AG10803 (cell line): ENCODE results near the gene ZNF586.
"Not testable (repeated sequence)": the region's sequence is repeated elsewhere in the genome, so short reads cannot be mapped to it uniquely, and the experiment has no call there.

Experiments used
- DNase-seq: peaks from one replicate; pipeline ENCODE4 v3.0.0; 2010; ENCODE audit warnings: low read depth
- H3K4me3 ChIP-seq: 2 replicates; pipeline ENCODE4 v1.5.1; 2011; ENCODE audit warnings: mild to moderate bottlenecking, low read length, control low read depth
- TF ChIP-seq, protein P1 (sequence below): conservative IDR thresholded peaks from 2 replicates; pipeline ENCODE4 v1.5.1; 2011; ENCODE audit warnings: mild to moderate bottlenecking, low read length, control low read depth, inconsistent platforms

ZNF586 gene

DNA sequence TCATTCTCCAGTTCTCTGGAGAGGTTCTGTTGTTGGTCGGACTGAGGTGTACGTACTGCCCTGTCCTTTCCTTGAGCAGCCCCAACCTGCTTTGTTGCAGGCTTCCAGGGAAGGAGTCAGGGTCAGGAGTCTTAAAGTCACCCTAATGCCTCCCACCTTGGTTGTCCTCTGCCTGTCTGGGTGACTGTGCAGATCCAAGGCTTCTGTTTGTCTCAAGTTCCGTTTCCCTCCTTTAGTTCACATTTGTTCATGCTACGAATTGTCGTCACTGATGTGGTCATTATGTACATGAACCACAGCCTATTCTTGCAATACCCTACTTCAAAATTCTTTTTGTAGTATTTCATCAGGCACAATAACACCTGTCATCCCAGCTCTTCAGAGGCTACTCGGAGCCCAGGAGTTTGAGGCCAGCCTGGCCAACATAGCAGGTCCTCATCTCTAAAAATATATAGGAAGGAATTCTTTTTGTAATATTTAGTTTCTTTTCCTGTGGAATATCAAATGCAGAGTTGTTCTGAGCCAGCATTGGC is 7.4 kb downstream of the ZNF586 start:
- TF ChIP-seq, protein P1, sequence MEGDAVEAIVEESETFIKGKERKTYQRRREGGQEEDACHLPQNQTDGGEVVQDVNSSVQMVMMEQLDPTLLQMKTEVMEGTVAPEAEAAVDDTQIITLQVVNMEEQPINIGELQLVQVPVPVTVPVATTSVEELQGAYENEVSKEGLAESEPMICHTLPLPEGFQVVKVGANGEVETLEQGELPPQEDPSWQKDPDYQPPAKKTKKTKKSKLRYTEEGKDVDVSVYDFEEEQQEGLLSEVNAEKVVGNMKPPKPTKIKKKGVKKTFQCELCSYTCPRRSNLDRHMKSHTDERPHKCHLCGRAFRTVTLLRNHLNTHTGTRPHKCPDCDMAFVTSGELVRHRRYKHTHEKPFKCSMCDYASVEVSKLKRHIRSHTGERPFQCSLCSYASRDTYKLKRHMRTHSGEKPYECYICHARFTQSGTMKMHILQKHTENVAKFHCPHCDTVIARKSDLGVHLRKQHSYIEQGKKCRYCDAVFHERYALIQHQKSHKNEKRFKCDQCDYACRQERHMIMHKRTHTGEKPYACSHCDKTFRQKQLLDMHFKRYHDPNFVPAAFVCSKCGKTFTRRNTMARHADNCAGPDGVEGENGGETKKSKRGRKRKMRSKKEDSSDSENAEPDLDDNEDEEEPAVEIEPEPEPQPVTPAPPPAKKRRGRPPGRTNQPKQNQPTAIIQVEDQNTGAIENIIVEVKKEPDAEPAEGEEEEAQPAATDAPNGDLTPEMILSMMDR = no peak

DNA sequence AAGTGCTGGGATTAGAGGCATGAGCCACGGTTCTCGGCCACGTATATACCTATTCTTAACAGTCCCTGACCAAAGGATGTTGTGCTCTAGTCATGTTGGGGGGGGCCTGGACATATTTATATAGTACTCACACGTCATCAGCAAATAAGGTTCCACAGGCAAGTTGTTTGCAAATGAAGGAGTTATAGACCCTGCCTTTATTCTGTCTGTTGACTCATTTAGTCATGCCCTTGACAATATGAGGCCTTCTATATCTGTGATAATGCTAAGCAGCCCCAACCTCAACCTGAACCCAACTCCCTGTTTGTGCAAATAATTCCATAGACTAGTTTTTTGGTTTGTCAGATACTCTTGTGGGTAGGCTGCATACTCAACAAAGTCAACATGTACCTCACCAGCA is 8.9 kb downstream of the ZNF586 start:
- TF ChIP-seq, protein P1 = no peak
- no peak for DNase-seq

More for the DNA sequence above, 7.4 kb downstream of the ZNF586 start:
- no peak for DNase-seq
- H3K4me3 ChIP-seq = no peak overlapping the region

DNA sequence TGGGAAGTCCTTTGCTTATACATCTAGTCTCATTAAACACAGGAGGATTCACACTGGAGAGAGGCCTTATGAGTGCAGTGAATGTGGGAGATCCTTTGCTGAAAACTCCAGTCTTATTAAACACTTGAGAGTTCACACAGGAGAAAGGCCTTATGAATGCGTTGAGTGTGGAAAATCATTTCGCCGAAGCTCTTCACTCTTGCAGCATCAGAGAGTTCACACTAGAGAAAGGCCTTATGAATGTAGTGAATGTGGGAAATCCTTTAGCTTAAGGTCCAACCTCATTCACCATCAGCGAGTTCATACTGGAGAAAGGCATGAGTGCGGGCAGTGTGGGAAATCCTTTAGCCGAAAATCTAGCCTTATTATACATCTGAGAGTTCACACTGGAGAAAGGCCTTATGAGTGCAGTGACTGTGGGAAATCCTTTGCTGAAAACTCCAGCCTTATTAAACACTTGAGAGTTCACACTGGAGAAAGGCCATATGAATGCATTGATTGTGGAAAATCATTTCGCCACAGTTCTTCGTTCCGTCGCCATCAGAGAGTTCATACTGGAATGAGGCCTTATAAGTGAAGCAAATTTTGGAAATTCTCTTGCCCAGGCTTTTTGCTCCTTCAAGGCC is 9.9 kb downstream of the ZNF586 start:
- H3K4me3 ChIP-seq = no peak overlapping the region
- no peak for DNase-seq
- TF ChIP-seq, protein P1 = no peak

More for the DNA sequence above, 8.9 kb downstream of the ZNF586 start:
- H3K4me3 ChIP-seq = no peak overlapping the region

GRCh38 chr19:57786286-57786685 is 16.8 kb downstream of the ZNF586 start:
- H3K4me3 ChIP-seq = no peak overlapping the region
- DNase-seq = no peak
- TF ChIP-seq, protein P1 = no peak

- no peak overlapping the region for H3K4me3 ChIP-seq
- TF ChIP-seq, protein P1 = no peak
- DNase-seq = no peak
Observed at GRCh38 chr19:57786906-57787305, 17.4 kb downstream of the ZNF586 start.

DNA sequence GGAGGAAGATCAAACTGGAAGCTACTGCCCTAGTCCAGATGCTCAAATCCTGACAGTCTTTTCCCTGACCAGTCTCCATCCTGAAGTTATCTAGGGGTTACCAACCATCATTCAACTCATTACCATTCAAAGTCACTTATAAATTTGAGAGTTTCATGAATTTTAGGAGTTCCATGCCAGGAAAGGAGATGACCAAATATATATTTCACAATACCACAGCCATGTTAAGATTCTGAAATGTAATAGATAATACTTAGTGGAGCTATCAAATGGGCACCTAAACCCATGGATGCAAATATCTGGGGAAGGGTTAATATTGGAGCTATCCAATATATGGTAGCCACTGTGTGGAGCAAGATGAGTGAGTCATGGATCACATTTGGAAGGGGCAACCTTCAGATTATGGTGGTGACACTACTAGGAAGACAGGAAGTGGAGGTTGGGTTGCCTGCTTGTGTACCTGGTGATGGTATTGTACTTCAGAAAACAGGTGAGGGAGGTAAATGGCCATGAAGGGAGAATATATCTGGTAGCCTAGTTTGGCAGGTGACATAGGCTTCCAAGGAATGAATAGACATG is 18.7 kb downstream of the ZNF586 start:
- no peak overlapping the region for H3K4me3 ChIP-seq
- TF ChIP-seq, protein P1 = no peak
- DNase-seq = no peak

GRCh38 chr19:57789288-57789687 is 19.8 kb downstream of the ZNF586 start:
- H3K4me3 ChIP-seq = no peak overlapping the region
- no peak for DNase-seq
- TF ChIP-seq, protein P1 = no peak

DNA sequence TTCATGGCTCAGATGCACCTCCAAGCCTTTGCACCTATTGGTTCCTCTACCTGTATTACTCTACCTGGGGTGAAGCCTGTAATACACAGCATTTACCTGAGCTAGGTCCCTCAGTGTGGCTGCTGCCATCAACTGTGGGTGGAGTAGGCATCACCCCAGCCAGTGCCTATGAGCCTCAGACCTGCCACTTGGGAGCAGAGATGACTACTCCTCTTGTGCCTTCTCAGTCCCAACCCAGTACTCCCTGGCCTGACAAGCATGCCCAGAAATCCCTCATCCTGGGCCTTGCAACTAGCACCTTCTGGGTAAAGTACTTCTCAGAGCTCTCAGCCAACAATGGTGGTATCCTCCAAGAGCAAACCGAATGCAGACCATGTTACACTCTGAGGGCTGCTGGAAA is 27.1 kb downstream of the ZNF586 start:
- DNase-seq, H3K4me3 ChIP-seq: not testable (repeated sequence)
